ENCODE measurements around the gene POSTN.

The POSTN gene

DNA sequence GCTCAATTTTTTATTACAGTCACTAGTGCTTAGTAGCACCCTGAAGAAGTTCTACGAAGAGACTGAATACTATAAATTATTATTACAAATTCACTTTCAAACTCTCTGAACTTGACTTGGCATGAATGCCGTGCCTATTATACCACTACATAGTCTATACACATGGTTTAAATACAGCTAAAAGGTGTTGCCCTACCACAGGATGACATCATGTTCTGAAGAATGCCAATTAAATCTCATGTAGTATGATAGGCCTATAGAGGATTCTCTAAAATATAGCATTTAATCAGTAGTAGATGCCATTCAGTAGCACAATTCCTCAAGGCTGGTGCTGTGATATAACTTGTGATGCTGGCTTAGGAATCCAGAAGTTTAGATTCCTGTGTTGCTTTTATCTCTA is 16.7 kb upstream of the POSTN start:
- TF ChIP-seq, protein P1, sequence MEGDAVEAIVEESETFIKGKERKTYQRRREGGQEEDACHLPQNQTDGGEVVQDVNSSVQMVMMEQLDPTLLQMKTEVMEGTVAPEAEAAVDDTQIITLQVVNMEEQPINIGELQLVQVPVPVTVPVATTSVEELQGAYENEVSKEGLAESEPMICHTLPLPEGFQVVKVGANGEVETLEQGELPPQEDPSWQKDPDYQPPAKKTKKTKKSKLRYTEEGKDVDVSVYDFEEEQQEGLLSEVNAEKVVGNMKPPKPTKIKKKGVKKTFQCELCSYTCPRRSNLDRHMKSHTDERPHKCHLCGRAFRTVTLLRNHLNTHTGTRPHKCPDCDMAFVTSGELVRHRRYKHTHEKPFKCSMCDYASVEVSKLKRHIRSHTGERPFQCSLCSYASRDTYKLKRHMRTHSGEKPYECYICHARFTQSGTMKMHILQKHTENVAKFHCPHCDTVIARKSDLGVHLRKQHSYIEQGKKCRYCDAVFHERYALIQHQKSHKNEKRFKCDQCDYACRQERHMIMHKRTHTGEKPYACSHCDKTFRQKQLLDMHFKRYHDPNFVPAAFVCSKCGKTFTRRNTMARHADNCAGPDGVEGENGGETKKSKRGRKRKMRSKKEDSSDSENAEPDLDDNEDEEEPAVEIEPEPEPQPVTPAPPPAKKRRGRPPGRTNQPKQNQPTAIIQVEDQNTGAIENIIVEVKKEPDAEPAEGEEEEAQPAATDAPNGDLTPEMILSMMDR (IDR thresholded peaks at IDR 0.05; ENCODE audit: control insufficient read depth, extremely low read depth, insufficient read depth): no peak
- no peak for DNase-seq (ENCODE audit: low read depth)
- no peak overlapping the region for H3K4me3 ChIP-seq (ENCODE audit: low read depth, low read length)

DNA sequence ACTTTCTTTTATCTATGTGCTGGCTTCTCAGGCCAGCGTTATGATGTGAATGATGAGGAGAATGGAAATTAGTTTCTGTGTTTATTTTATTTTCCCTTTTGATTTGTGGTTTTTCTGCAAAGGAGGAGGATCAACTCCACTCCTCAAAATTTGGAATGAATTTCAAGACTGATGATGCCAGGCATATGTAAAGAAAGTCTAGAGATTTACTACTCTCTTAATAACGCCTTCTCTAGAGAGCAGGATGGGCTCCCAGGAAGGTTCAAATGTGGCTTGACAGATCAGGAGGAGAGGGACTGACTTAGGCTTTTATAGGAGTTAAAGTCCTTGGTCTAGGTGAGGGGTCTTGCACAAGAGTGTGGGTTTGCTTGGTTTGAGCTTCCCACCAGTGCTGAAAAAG is 15.1 kb upstream of the POSTN start:
- TF ChIP-seq, protein P1 (IDR thresholded peaks at IDR 0.05; ENCODE audit: control insufficient read depth, extremely low read depth, insufficient read depth): no peak
- DNase-seq (ENCODE audit: low read depth): no peak
- no peak overlapping the region for H3K4me3 ChIP-seq (ENCODE audit: low read depth, low read length)

DNA sequence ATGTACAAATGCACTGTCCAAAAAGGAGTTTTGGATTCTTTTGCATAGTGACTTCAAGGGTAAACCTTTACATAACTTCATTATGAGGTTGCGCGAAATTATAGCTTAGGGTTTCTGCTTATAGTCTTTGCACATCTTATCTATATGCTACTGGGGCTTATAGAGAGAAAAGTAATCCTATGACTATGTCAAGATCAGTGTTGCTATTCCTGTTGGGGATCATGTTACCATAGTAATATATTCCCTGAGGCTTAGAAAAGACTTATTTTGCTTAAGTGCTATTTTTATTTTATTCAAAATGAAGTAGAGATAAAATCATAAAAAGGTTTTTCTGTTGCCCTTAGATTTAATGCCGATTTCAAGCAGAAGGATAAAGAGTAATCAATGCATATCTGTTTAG is 14.7 kb upstream of the POSTN start:
- no peak for DNase-seq (ENCODE audit: low read depth)
- no peak overlapping the region for H3K4me3 ChIP-seq (ENCODE audit: low read depth, low read length)
- TF ChIP-seq, protein P1 (IDR thresholded peaks at IDR 0.05; ENCODE audit: control insufficient read depth, extremely low read depth, insufficient read depth): no peak

DNA sequence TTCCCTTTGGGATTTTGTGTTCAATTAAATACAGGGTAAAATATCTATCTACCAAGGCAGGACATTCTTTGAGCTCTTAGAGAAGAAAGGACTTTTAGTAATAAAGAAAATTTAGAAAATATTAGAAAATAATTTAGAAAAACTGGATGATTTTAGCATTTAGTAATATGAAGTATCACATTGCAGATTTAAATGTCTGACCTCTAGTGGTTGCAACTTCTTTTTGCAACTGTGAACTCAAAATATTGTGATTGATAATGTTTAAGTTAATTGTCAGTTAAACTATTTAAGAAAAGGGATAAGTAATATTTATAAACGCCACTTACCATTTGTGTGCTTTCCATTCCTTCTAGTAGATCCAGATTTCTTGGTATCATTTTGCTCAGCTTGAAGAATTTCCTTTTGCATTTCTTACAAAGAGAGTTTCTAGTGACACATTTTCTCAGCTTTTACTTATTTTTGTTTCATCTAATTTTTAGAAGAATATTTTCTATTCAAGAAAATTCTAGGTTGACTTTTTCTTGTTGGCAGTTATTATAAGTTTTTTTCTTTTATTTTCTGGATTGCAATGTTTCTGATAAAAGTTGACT is 10.3 kb upstream of the POSTN start:
- DNase-seq (ENCODE audit: low read depth): no peak
- TF ChIP-seq, protein P1 (IDR thresholded peaks at IDR 0.05; ENCODE audit: control insufficient read depth, extremely low read depth, insufficient read depth): peak; percentile 43
- no peak overlapping the region for H3K4me3 ChIP-seq (ENCODE audit: low read depth, low read length)

DNA sequence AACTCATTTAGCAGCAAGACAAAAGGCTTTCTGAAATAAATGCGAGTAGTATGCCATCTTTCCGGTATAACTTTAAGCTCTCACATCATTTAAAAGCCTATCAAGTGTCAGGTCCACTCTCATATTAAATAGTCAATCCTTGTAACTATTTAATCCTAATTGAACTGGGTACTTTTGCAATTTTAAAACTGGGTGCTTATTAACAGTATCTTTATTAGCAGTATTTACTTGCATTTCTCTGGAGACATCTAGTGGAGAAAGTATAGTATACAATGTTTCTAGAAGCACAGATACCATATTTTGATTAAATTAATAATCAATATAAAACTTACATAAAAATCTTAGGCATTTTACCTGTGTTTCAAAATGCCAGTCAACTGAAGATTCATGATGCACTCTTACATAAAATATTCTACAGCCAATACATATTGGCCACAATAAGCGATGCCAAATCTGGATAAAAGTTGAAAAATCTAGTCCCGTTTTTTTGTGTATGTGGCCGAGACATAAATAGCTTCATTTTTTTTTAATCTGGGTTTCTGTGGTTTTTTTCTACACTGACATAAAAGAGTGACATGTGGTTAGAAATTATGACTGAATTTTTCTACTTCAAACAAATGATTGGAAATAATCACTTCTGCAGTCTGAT is 4.3 kb upstream of the POSTN start:
- DNase-seq (ENCODE audit: low read depth): no peak
- TF ChIP-seq, protein P1 (IDR thresholded peaks at IDR 0.05; ENCODE audit: control insufficient read depth, extremely low read depth, insufficient read depth): peak; percentile 38
- no peak overlapping the region for H3K4me3 ChIP-seq (ENCODE audit: low read depth, low read length)

DNA sequence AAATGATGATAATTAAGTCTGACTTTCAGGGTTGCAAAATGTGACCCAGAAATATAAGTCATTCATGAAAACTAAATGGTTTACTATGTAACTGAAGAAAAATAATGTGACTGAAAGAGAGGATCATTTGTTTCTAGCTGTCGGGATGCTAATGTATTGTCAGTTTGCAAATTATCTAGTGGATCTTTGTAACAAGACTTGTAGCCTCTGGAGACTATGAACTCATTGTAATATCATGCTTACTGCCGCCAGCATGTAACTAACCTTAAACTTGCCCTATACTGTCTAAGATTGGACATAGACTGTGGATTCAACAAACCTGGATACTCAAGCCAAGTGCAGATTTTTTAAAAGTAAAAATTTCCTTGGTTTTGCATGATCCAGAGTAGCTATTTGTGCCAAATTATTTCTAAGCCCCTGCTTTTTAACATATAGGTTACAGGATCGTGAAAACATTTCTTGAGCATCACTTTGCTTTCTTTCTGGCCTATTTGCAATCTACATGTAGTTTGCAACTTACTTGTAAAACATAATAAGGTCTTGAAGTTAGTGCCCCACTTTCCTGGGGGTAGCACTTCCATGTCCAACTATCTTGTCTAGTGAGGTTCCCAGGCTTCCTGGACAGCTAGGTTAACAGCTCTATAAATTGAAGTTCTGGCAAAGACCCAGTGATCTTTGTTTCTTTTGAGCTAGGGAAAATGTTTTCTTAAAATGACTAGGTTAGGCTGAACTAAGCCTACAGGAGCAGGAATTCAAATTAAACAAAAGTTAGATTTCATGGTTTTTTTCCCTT is 3.3 kb upstream of the POSTN start:
- peak; percentile 34 for DNase-seq (ENCODE audit: low read depth)
- TF ChIP-seq, protein P1 (IDR thresholded peaks at IDR 0.05; ENCODE audit: control insufficient read depth, extremely low read depth, insufficient read depth): no peak

More for the DNA sequence above, 3.3 kb upstream of the POSTN start:
- H3K4me3 ChIP-seq (ENCODE audit: low read depth, low read length): no peak overlapping the region
